Measurements from ENCODE around the gene IL22RA2.

- TF ChIP-seq POLR2A (IDR thresholded peaks at IDR 0.05) (no peak), CTCF (IDR thresholded peaks at IDR 0.05) (no peak)
Measured at GRCh38 chr6:137176729-137177128, 3.3 kb upstream of the IL22RA2 start.
